Epithelial cell of proximal tubule (primary cell): ENCODE results near the gene DNASE1L2. TPM values are rescaled to one million over a fixed set of nuclear protein-coding genes. Genes with fewer than 3 reads are reported as not detected.

Source experiments
- DNase-seq: peaks from one replicate; pipeline ENCODE4 v3.0.0-alpha.2; 2011; ENCODE audit warnings: low read depth
- H3K4me3 ChIP-seq: 2 replicates; pipeline ENCODE4 v1.5.1; 2011; ENCODE audit warnings: low read depth, mild to moderate bottlenecking, low read length
- total RNA-seq: library from RNA; depleted of rRNA; stranded (reverse); fragments of >200 nt; gene quantifications from 2 replicates; pipeline ENCODE4 v1.2.3, GENCODE V29; 2015
- TF ChIP-seq, protein P1 (sequence below): conservative IDR thresholded peaks from 2 replicates; pipeline ENCODE4 v1.5.1; 2012; ENCODE audit warnings: low read depth, mild to moderate bottlenecking, low read length

Gene DNASE1L2
- total RNA-seq, 1 donor from 2014 or later = 0.52 TPM

DNA sequence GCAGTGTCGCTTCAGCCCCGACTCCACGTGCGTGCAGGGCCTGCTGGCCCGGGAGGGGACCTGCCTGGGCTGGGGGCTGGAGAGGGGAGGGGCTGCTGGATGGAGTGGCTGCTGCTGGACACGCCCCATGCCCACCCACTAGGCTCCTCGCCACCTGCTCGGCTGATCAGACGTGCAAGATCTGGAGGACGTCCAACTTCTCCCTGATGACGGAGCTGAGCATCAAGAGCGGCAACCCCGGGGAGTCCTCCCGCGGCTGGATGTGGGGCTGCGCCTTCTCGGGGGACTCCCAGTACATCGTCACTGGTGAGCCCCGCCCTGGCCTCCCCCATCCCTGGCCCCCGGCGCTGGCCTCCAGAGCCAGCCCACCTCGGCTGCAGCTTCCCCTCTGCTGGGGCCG is 27.9 kb upstream of the DNASE1L2 start:
- TF ChIP-seq, protein P1, sequence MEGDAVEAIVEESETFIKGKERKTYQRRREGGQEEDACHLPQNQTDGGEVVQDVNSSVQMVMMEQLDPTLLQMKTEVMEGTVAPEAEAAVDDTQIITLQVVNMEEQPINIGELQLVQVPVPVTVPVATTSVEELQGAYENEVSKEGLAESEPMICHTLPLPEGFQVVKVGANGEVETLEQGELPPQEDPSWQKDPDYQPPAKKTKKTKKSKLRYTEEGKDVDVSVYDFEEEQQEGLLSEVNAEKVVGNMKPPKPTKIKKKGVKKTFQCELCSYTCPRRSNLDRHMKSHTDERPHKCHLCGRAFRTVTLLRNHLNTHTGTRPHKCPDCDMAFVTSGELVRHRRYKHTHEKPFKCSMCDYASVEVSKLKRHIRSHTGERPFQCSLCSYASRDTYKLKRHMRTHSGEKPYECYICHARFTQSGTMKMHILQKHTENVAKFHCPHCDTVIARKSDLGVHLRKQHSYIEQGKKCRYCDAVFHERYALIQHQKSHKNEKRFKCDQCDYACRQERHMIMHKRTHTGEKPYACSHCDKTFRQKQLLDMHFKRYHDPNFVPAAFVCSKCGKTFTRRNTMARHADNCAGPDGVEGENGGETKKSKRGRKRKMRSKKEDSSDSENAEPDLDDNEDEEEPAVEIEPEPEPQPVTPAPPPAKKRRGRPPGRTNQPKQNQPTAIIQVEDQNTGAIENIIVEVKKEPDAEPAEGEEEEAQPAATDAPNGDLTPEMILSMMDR = no peak
- H3K4me3 ChIP-seq = no peak overlapping the region
- no peak for DNase-seq

DNA sequence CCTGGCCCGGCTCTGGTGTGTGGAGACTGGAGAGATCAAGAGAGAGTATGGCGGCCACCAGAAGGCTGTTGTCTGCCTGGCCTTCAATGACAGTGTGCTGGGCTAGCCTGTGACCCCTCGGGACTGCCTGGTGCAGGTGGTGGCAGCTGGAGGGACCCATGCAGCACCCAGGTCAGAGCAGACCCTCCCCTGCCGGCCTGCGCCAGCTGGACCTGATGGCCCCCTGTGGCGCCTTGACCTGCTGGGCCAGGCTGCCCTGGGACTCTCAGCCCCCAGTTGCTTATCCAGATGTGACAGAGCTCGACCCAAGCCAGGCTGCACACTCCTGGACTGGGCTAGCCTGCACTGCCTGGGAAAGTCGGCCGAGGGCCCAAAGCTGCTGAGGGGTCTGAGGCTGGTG is 27.5 kb upstream of the DNASE1L2 start:
- TF ChIP-seq, protein P1 = no peak
- no peak overlapping the region for H3K4me3 ChIP-seq
- DNase-seq = no peak

DNA sequence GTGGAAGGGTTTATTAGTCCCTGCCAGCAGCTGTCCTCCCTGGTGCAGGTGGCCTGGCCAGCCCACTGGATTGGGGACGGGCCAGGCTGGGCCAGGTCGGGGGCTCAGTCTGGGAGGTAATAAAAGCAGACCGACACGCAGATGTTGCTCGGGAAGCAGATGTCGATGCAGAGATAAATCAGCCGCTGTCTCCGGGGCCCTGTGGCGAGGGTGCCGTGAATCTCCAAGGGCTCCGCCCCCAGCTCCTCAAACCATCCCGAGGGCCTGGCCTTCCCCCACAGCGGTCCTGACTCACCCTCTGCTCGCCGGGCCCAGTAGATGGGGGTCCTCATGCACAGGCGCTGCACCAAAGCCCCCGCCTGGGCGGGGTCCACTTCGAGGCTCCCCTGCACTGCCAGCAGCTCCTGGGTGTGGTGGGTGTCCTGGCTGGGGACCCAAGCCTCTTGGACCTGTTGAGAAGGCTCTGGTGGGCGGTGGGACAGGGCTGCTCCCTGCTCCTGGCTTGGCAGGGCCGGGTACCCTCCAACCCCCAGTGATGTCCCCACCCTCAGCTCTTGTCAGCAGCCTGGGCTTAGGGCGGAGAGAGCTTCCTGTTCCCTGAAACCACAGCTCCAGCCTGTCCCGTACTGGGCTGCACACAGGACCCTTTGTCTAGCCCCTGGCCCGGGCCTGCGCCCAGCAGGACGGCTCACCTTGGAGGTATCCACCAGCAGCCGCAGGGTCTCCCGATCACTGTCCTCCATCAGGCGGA is 26.8 kb upstream of the DNASE1L2 start:
- DNase-seq = no peak
- no peak overlapping the region for H3K4me3 ChIP-seq
- TF ChIP-seq, protein P1 = no peak

DNA sequence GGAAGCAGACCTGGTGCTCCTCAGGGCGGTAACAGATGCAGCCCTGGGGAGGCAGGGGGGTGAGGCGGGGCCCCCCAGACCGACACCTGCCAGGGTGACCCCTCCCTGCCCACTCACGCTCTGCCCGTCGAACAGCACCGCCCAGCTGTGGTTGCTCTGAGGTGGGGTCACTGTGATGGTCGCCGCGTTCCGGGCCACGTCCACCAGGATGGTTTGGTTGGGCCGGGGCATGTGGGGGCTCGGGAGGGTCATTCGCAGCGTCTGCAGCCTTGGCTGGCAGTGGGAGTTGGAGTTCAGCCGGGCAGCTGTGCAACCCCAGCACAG is 26.3 kb upstream of the DNASE1L2 start:
- no peak for DNase-seq
- TF ChIP-seq, protein P1 = no peak
- no peak overlapping the region for H3K4me3 ChIP-seq

- no peak for DNase-seq
- no peak within 1 kb of the TSS for H3K4me3 ChIP-seq
- TF ChIP-seq, protein P1 = no peak
These were observed 25.6 kb upstream of the DNASE1L2 start, which contains the start of gene BRICD5 for GRCh38 chr16:2210386-2211365. Gene BRICD5, minus strand, starts transcription at chr16:2210863. Its CDS starts 30 bp downstream, at chr16:2210833.

DNA sequence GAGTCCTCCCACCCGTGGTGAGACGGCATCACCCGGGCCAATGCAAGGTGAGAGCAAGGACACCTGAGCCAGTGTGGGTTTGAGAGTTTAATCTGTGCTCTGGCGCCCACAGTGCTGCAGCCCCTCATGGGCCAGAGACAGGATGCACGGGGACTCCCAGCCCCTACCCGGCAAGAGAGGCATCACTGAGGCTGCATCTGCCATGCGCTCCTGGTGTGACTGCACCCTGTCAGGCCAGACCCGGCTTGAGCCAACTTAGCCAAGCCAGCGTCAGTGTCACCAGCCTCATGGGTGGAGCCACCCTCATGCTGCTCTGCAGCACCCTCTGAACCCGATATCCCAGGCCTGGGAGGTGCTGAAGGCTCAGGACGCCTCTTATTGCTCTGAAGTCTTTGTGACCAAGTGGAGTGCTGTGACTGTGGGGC is 24.3 kb upstream of the DNASE1L2 start:
- no peak for DNase-seq
- peak overlapping the region; percentile 69 for H3K4me3 ChIP-seq

More for the DNA sequence above, 24.3 kb upstream of the DNASE1L2 start:
- TF ChIP-seq, protein P1 = no peak
